AML-193 (cell line): Measurements from ENCODE around the gene TBCA.

Experiments used
- DNase-seq, 2 experiments: peaks; one replicate each; lab custom pipeline; 2025; lab: John Stamatoyannopoulos, UW

Gene TBCA

GRCh38 chr5:77642738-77643653, 133.1 kb downstream of the TBCA start:
- no peak for DNase-seq

DNA sequence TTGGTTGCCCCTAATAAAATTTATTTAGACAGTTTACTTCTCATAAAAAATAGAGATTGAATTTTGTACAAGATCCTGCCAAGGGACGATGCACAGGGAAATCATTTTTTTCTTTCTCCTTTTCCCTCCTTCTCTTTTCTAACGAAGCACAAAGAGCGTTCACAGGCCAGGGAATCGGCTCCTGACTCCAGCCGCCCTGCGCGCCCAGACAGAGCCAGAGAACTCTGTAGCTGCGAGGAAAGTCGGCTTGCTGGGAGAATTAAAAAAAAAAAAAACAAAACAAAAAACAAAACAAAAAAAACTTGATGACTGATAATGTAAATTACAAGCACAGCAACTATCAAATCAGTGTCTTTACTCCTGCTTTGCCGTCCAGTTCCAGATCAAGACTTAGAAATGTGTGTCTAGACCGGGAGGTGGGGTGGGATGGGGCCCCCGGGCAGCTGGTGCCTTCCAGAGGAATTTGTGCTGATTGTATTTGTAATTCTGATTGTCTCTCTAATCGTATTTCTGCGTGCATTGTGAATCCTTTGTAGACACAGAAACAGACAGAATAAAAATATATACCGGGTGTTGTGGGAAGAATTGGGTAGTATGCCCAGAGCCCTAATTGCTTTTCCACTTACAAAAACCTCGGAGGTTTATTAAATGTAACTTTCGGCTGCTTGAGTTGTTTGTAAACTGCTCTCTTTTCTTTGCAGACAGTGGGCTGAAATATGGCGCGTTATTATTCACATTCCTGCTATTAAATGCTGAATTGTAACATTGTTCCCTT, 134.0 kb downstream of the TBCA start:
- DNase-seq: no peak

DNA sequence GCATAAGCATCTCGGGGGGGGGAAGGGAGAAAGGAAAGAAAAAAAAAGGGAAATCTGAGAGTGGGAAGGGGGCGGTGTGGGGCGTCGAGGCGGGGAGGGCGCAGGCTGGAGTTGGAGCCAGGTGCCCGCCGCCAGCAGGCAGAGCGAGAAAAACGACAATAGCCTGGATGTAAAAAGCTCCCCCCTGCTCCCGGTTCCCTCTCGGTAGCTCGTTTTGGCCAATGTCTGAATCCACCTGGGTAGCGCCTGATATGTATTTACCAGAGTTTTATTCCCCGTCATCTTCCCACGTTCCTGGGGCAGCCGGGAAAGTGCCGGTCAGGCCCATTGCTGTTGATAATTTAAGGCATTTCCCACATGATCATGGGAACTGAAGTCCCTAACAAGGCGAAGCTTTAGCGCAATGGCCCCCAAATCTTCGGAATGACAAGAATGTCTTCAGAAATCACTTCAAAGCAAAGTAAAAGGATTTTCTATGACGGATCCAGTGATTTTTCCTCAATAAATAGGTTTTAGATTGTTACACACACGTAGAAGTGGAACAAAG, 134.7 kb downstream of the TBCA start:
- DNase-seq: no peak
